HepG2 (cell line): ENCODE measurements around the gene SPINK4. TPM values are rescaled to one million over a fixed set of nuclear protein-coding genes. Genes with fewer than 3 reads are reported as not detected.

ENCODE experiments used
- HCFC1 ChIP-seq: fragments of 150-350 bp; IDR thresholded peaks from 2 replicates; pipeline ENCODE4 v1.6.1; 2014; ENCODE audit warnings: low read depth, low read length
- HMGXB4 ChIP-seq, 2 experiments: sonication (generic) in 1 of 2; formaldehyde crosslinking in 1 of 2; IDR thresholded peaks; 2 replicates each; pipeline versions ENCODE4 v1.4.0 to v1.6.1; 2018 to 2020; ENCODE audit warnings: missing genetic modification reagents in 2 of 2, borderline replicate concordance in 1 of 2, low read depth in 1 of 2, mild to moderate bottlenecking in 1 of 2, missing biosample characterization in 1 of 2
- HNRNPL ChIP-seq: fragments of 200-400 bp; formaldehyde crosslinking; IDR thresholded peaks from 2 replicates; pipeline ENCODE4 v1.6.1; 2017; ENCODE audit warnings: mild to moderate bottlenecking, low read depth, low read length
- KIAA2018 ChIP-seq: sonication (generic); formaldehyde crosslinking; IDR thresholded peaks from 2 replicates; pipeline ENCODE4 v1.5.0; 2020; ENCODE audit warnings: mild to moderate bottlenecking, missing genetic modification reagents, borderline replicate concordance
- PRDM15 ChIP-seq: sonication (generic); formaldehyde crosslinking; IDR thresholded peaks from 2 replicates; pipeline ENCODE4 v1.4.0; 2020; ENCODE audit warnings: missing genetic modification reagents
- RARG ChIP-seq: sonication (generic); formaldehyde crosslinking; IDR thresholded peaks from 2 replicates; pipeline ENCODE4 v1.4.0; 2020; ENCODE audit warnings: low read depth, mild to moderate bottlenecking, missing genetic modification reagents
- SNAPC5 ChIP-seq: sonication (generic); formaldehyde crosslinking; IDR thresholded peaks from 2 replicates; pipeline ENCODE4 v1.8.1; 2023; ENCODE audit warnings: mild to moderate bottlenecking, missing genetic modification reagents, borderline replicate concordance
- TIGD3 ChIP-seq: sonication (generic); formaldehyde crosslinking; IDR thresholded peaks from 2 replicates; pipeline ENCODE4 v1.5.1; 2020; ENCODE audit warnings: mild to moderate bottlenecking, missing genetic modification reagents, borderline replicate concordance
- ZNF143 ChIP-seq: sonication (generic); formaldehyde crosslinking; IDR thresholded peaks from 2 replicates; pipeline ENCODE4 v1.4.0; 2020; ENCODE audit warnings: missing genetic modification reagents
- ZNF205 ChIP-seq: IDR thresholded peaks from 2 replicates; pipeline ENCODE4 v1.6.1; 2018; ENCODE audit warnings: missing biosample characterization, missing genetic modification reagents
- ZNF329 ChIP-seq: sonication (generic); formaldehyde crosslinking; IDR thresholded peaks from 2 replicates; pipeline ENCODE4 v1.9.0; 2021; ENCODE audit warnings: low read depth, mild to moderate bottlenecking, missing genetic modification reagents
- polyA plus RNA-seq, 8 experiments: library from polyadenylated mRNA; depleted of rRNA in 3 of 8; stranded (reverse) in 7 of 8; unstranded in 1 of 8; fragments of >200 nt; fragmentation: Illumina TruSeq in 4 of 8; extraction: Trizol in 4 of 8; gene quantifications; 2 replicates each; pipeline versions ENCODE4 v1.2.1 to v1.2.3, GENCODE V29; 2011 to 2016; ENCODE audit warnings: low read depth in 4 of 8, missing spikeins in 1 of 8, mixed read lengths in 1 of 8; ENCODE audit not compliant: insufficient read depth in 1 of 8
- total RNA-seq, 5 experiments: library from RNA; depleted of rRNA; stranded (reverse); fragments of >200 nt; fragmentation: Illumina TruSeq; extraction: Trizol; gene quantifications; 2 replicates each; pipeline ENCODE4 v1.2.3, GENCODE V29; 2016; ENCODE audit warnings: low read depth in 1 of 5

Gene SPINK4
- total and polyA plus RNA-seq, 2 of the 13 experiments (the other 11 are each of a cell fraction or from before 2014, with no cell fraction given), result 0.53 to 3.4 TPM

- TF ChIP-seq PRDM15 (no peak), ZNF205 (CRISPR knock-in tag) (no peak), SNAPC5 (CRISPR knock-in tag) (no peak), ZNF329 (CRISPR knock-in tag) (no peak), KIAA2018 (no peak), ZNF143 (CRISPR knock-in tag) (no peak), HMGXB4 (CRISPR knock-in tag; IDR thresholded peaks at IDR 0.05; ENCODE audit: borderline replicate concordance in 1 of 2, low read depth in 1 of 2) (no peak), TIGD3 (CRISPR knock-in tag) (no peak), HCFC1 (no peak), RARG (CRISPR knock-in tag) (no peak), HNRNPL (no peak)
Measured at GRCh38 chr9:33192493-33193255, 47.3 kb upstream of the SPINK4 start (continued).
